SK-N-MC (cell line): Measurements from ENCODE around the gene PHLPP2.

Experiments
- DNase-seq: peaks from one replicate; pipeline ENCODE4 v3.0.0-alpha.2; 2011; ENCODE audit warnings: low read depth, low spot score
- H3K27ac ChIP-seq: fragments of 200-600 bp; sonication (generic); 2 replicates; pipeline ENCODE4 v1.5.1; 2016; ENCODE audit warnings: mixed run types
- H3K36me3 ChIP-seq: fragments of 200-600 bp; sonication (generic); 2 replicates; pipeline ENCODE4 v1.6.1; 2017; ENCODE audit warnings: antibody characterized with exemption, low read length, mixed read lengths; ENCODE audit not compliant: insufficient read depth
- H3K4me3 ChIP-seq: fragments of 200-600 bp; sonication (generic); 2 replicates; pipeline ENCODE4 v1.5.1; 2016
- H3K9ac ChIP-seq: fragments of 200-600 bp; sonication (generic); 2 replicates; pipeline ENCODE4 v1.8.0; 2017; ENCODE audit warnings: mixed run types, mixed read lengths; ENCODE audit not compliant: insufficient read length
- H3K9me3 ChIP-seq: fragments of 200-600 bp; sonication (generic); 2 replicates; pipeline ENCODE4 v1.6.1; 2017; ENCODE audit warnings: low read depth, mild to moderate bottlenecking, antibody characterized with exemption, low read length, moderate library complexity, mixed read lengths
- EZH2 ChIP-seq: fragments of 200-600 bp; sonication (generic); IDR thresholded peaks from one replicate; pipeline ENCODE4 v1.6.1; 2017; ENCODE audit warnings: antibody characterized with exemption
- FOXP2 ChIP-seq: optimal IDR thresholded peaks from 2 replicates; pipeline ENCODE3; 2011; ENCODE audit warnings: mild to moderate bottlenecking, moderate library complexity; ENCODE audit not compliant: insufficient read depth; ENCODE audit errors: extremely low read length, control extremely low read depth
- POLR2AphosphoS5 ChIP-seq: IDR thresholded peaks from 2 replicates; pipeline ENCODE4 v1.6.1; 2012; ENCODE audit warnings: mild to moderate bottlenecking, low read depth, low read length, borderline replicate concordance

The PHLPP2 gene

GRCh38 chr16:71724320-71724751 lies at the start of gene PHLPP2:
Gene PHLPP2, minus strand, starts transcription at chr16:71724701. Its CDS starts 9,906 bp downstream, at chr16:71714795.
- peak within 1 kb of the TSS; percentile 79 for H3K4me3 ChIP-seq
- no peak for TF ChIP-seq POLR2AphosphoS5
- TF ChIP-seq FOXP2: no peak
- no peak for TF ChIP-seq EZH2
- DNase-seq: no peak
- no peak within 1 kb of the TSS for H3K9ac ChIP-seq
- no peak within 1 kb of the TSS for H3K27ac ChIP-seq
- no peaks in the 10 kb centered on the region for H3K9me3 ChIP-seq
- no peaks in the 10 kb centered on the region for H3K36me3 ChIP-seq

- DNase-seq: no peak
- no peaks in the 10 kb centered on the region for H3K9me3 ChIP-seq
- TF ChIP-seq EZH2 (no peak), POLR2AphosphoS5 (no peak), FOXP2 (no peak)
- no peak overlapping the region for H3K27ac ChIP-seq
- no peak overlapping the region for H3K4me3 ChIP-seq
- H3K9ac ChIP-seq: no peak overlapping the region
- H3K36me3 ChIP-seq: peaks cover 30% of the 10 kb centered on the region
Observed at GRCh38 chr16:71771571-71771970, 47.1 kb upstream of the PHLPP2 start.

GRCh38 chr16:71769222-71769621 lies 44.7 kb upstream of the PHLPP2 start:
- H3K36me3 ChIP-seq: peaks cover 27% of the 10 kb centered on the region
- no peak for DNase-seq
- no peak overlapping the region for H3K9ac ChIP-seq
- H3K4me3 ChIP-seq: no peak overlapping the region
- H3K9me3 ChIP-seq: no peaks in the 10 kb centered on the region
- no peak overlapping the region for H3K27ac ChIP-seq
- TF ChIP-seq EZH2 (no peak), FOXP2 (no peak), POLR2AphosphoS5 (no peak)

- H3K4me3 ChIP-seq: no peak overlapping the region
- H3K27ac ChIP-seq: no peak overlapping the region
- H3K36me3 ChIP-seq: peaks cover 20% of the 10 kb centered on the region
- TF ChIP-seq FOXP2 (no peak), POLR2AphosphoS5 (no peak), EZH2 (no peak)
- no peak for DNase-seq
- H3K9ac ChIP-seq: no peak overlapping the region
- H3K9me3 ChIP-seq: no peaks in the 10 kb centered on the region
Observed at GRCh38 chr16:71767060-71767900, 42.8 kb upstream of the PHLPP2 start.

- Histone ChIP-seq H3K27ac (no peak overlapping the region), H3K4me3 (no peak overlapping the region), H3K9ac (no peak overlapping the region), H3K9me3 (no peaks in the 10 kb centered on the region), H3K36me3 (peaks cover 16% of the 10 kb centered on the region; the same call in 1 of the 2 replicates)
- no peak for TF ChIP-seq FOXP2
- TF ChIP-seq EZH2: no peak
- TF ChIP-seq POLR2AphosphoS5: no peak
- DNase-seq: peak; percentile 22
Observed at GRCh38 chr16:71762186-71762585, 37.7 kb upstream of the PHLPP2 start.

- no peak overlapping the region for H3K4me3 ChIP-seq
- H3K9me3 ChIP-seq: no peaks in the 10 kb centered on the region
- H3K9ac ChIP-seq: no peak overlapping the region
- H3K27ac ChIP-seq: no peak overlapping the region
- no peak for DNase-seq
- H3K36me3 ChIP-seq: peaks cover 17% of the 10 kb centered on the region; the same call in 1 of the 2 replicates
- TF ChIP-seq FOXP2 (no peak), EZH2 (no peak), POLR2AphosphoS5 (no peak)
Observed at GRCh38 chr16:71761097-71761496, 36.6 kb upstream of the PHLPP2 start.

GRCh38 chr16:71758293-71758760 lies 33.8 kb upstream of the PHLPP2 start:
- Histone ChIP-seq H3K27ac (no peak overlapping the region), H3K36me3 (peaks cover 30% of the 10 kb centered on the region; the same call in 1 of the 2 replicates), H3K4me3 (no peak overlapping the region), H3K9me3 (no peaks in the 10 kb centered on the region), H3K9ac (no peak overlapping the region)
- DNase-seq: no peak
- TF ChIP-seq EZH2: no peak
- no peak for TF ChIP-seq POLR2AphosphoS5
- no peak for TF ChIP-seq FOXP2

- Histone ChIP-seq H3K9me3 (no peaks in the 10 kb centered on the region), H3K4me3 (no peak overlapping the region), H3K9ac (no peak overlapping the region), H3K27ac (no peak overlapping the region), H3K36me3 (peaks cover 25% of the 10 kb centered on the region; the same call in 1 of the 2 replicates)
- no peak for TF ChIP-seq FOXP2
- TF ChIP-seq POLR2AphosphoS5: no peak
- TF ChIP-seq EZH2: no peak
- no peak for DNase-seq
Observed at GRCh38 chr16:71754652-71755051, 30.2 kb upstream of the PHLPP2 start.

- Histone ChIP-seq H3K9ac (no peak overlapping the region), H3K27ac (no peak overlapping the region), H3K9me3 (no peaks in the 10 kb centered on the region), H3K4me3 (no peak overlapping the region), H3K36me3 (peaks cover 25% of the 10 kb centered on the region; the same call in 1 of the 2 replicates)
- DNase-seq: no peak
- no peak for TF ChIP-seq FOXP2
Observed at GRCh38 chr16:71754108-71754507, 29.6 kb upstream of the PHLPP2 start.
